Fibroblast of skin of scalp (primary cell): ENCODE measurements around the gene SNX15.

Experiments
- DNase-seq: peaks from one replicate; pipeline ENCODE4 v3.0.0-alpha.2; 2013

Gene SNX15

DNA sequence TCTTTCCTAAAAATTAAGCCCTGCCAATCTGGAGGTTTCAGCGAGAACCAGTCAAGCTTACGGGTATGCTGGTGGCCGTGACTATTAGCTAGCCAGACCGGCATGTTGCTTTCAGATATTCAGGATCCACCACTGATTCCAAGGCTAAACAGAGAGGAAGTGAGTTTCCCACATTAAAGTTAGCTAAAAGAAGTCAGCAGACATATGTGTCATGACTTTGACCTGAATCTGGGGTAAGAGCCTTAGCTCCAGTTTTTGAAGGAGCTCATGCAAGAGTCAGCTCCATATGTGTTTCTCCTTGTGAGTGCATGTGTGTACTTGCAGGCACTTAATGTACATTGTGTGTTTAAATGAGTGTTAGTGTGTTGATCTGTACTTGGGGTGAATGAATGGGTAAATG is 58.2 kb downstream of the SNX15 start:
- DNase-seq, result no peak

- no peak for DNase-seq
These were observed 59.6 kb downstream of the SNX15 start for GRCh38 chr11:65086809-65087208.

DNA sequence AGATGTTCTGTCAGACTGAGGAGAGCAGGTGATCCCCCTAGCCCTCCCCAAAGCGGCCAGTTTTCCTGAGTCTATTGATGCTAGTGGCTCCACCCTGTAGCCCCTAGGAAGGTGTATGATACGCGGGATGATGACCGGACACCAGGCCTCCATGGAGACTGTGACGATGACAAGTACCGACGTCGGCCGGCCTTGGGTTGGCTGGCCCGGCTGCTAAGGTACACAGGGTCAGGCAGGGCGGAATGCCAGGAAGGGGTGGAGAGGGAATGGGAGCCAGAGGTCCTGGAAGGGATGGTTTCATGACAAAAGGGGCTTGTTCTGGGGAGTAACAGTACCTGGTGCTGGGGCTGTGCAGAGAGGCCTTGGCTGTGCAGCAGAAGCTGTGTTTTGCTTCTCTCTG is 60.0 kb downstream of the SNX15 start:
- no peak for DNase-seq

DNA sequence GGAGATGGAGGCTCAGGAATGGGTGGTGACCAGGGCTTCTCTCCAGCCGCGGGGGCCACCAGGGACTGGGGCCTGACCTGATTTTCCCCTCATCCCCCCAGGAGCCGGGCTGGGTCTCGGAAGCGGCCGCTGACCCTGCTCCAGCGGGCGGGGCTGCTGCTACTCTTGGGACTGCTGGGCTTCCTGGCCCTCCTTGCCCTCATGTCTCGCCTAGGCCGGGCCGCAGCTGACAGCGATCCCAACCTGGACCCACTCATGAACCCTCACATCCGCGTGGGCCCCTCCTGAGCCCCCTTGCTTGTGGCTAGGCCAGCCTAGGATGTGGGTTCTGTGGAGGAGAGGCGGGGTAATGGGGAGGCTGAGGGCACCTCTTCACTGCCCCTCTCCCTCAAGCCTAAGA is 60.6 kb downstream of the SNX15 start:
- no peak for DNase-seq

GRCh38 chr11:65089621-65090020 is 62.4 kb downstream of the SNX15 start:
- DNase-seq, result no peak
